ENCODE data around the gene CREB3L2.

DNA sequence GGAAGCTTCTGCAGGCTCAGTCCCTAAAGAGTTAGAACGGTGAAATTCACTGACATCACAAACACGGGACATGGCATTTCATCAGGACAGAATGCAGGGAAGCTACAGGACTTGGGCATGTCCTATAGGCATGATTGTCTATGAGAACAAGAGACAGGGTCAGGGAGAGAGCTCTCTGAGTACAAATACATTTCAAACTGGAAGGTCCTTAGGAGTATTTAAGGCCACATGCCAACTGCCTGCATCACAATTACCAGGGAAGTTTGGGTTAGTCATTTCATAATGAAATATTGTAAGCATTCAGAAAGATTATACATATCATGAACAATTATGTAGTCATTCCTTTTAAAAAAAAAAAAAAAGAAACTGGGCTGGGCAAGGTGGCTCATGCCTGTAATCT lies 71.3 kb downstream of the CREB3L2 start:
- no peak for TF ChIP-seq EP300 (IDR thresholded peaks at IDR 0.05)
- TF ChIP-seq, protein P1, sequence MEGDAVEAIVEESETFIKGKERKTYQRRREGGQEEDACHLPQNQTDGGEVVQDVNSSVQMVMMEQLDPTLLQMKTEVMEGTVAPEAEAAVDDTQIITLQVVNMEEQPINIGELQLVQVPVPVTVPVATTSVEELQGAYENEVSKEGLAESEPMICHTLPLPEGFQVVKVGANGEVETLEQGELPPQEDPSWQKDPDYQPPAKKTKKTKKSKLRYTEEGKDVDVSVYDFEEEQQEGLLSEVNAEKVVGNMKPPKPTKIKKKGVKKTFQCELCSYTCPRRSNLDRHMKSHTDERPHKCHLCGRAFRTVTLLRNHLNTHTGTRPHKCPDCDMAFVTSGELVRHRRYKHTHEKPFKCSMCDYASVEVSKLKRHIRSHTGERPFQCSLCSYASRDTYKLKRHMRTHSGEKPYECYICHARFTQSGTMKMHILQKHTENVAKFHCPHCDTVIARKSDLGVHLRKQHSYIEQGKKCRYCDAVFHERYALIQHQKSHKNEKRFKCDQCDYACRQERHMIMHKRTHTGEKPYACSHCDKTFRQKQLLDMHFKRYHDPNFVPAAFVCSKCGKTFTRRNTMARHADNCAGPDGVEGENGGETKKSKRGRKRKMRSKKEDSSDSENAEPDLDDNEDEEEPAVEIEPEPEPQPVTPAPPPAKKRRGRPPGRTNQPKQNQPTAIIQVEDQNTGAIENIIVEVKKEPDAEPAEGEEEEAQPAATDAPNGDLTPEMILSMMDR (IDR thresholded peaks at IDR 0.05) = no peak
- no peak for TF ChIP-seq POLR2AphosphoS5 (IDR thresholded peaks at IDR 0.05)
- no peak for TF ChIP-seq POLR2A (IDR thresholded peaks at IDR 0.05)
